Body of pancreas (tissue), 4 donors: ENCODE measurements around the gene XRCC6. TPM values are rescaled to one million over a fixed set of nuclear protein-coding genes. Genes with fewer than 3 reads are reported as not detected.
"Not testable (repeated sequence)": the region's sequence is repeated elsewhere in the genome, so short reads cannot be mapped to it uniquely, and the experiment has no call there.

Experiments
- ATAC-seq: fragments of 150-250 bp; one replicate; pipeline ENCODE4 v1.9.1; 2016
- DNase-seq, 4 donors: peaks; one replicate each; pipeline ENCODE4 v3.0.0-alpha.2; 2019
- H3K27ac ChIP-seq, 4 donors: fragments of 200-600 bp; sonication (generic); 1 replicate in 3 of 4; 2 replicates in 1 of 4; pipeline versions ENCODE4 v1.5.1 to v1.6.1; 2016 to 2019; ENCODE audit warnings: mild to moderate bottlenecking in 1 of 4, mixed read lengths in 1 of 4, moderate library complexity in 1 of 4
- H3K27me3 ChIP-seq, 2 donors: fragments of 200-600 bp; sonication (generic); one replicate each; pipeline ENCODE4 v1.6.0; 2016; ENCODE audit warnings: mild to moderate bottlenecking in 1 of 2
- H3K36me3 ChIP-seq, 2 donors: fragments of 200-600 bp; sonication (generic); replicated peaks in 1 of 2; 2 replicates each; pipeline ENCODE4 v1.5.1; 2016; ENCODE audit warnings: low read depth in 2 of 2; ENCODE audit not compliant: insufficient read depth in 1 of 2
- H3K4me1 ChIP-seq: fragments of 200-600 bp; sonication (generic); one replicate; pipeline ENCODE4 v1.6.0; 2016
- H3K4me3 ChIP-seq, 2 donors: fragments of 200-600 bp; sonication (generic); 1 replicate in 1 of 2; 2 replicates in 1 of 2; pipeline ENCODE4 v1.5.1; 2016 to 2019
- H3K9me3 ChIP-seq, 3 donors: fragments of 200-600 bp; sonication (generic); 1 replicate in 2 of 3; 2 replicates in 1 of 3; pipeline ENCODE4 v1.5.1; 2016
- CTCF ChIP-seq, 7 experiments: fragments of 450-650 bp in 4 of 7; fragments of 200-600 bp in 3 of 7; sonication (generic) in 3 of 7; IDR thresholded peaks; one replicate each; pipeline ENCODE4 v1.5.1; 2016 to 2019; ENCODE audit warnings: antibody characterized with exemption in 7 of 7
- POLR2A ChIP-seq, 3 donors: fragments of 450-650 bp; IDR thresholded peaks; one replicate each; pipeline ENCODE4 v1.6.1; 2016; ENCODE audit warnings: antibody characterized with exemption in 3 of 3, mild to moderate bottlenecking in 2 of 3
- WGBS, 2 donors: methylation state at CpG; one replicate each; pipeline ENCODE4 v1.1.5; 2017; 5-methylcytosine and 5-hydroxymethylcytosine counted together
- intact Hi-C: fragments of 100-400 bp; cut with DNase I; formaldehyde crosslinking; loops from one replicate; pipeline ENCODE4 v1.15.1; 2023
- total RNA-seq, 2 donors: library from RNA; depleted of rRNA; stranded (reverse); fragments of >200 nt; gene quantifications; one replicate each; pipeline ENCODE4 v1.1.0, GENCODE V29; 2016

XRCC6 gene
- total RNA-seq, 2 donors from 2014 or later: 68.7 to 102 TPM

DNA sequence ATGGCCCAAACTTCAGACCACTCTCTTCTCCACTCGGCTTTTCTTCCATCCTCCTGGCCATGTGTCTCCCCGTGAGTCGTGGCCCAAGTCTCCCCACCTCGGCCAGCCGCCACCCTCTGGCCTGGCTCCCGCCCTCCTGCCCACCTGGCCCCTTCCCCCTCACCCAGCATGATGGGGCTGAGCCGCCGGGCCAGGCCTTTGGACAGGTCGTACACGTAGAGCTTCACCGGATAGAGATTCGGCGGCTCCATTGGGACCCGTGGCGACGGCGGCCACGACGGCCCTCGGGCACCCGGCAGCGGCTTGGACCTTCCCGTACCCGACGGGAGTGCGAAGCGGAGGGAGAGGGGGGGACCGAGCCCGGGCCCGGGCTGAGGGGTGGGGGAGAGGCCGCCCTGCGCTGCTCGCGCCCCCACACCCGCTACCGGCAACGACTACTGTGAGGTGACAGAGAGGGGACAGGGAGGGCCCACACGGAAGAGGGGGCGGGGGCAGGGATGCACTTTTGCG is 451 bp upstream of the XRCC6 start, which contains the start of gene DESI1:
DESI1 (minus strand) TSS at position 455 of the 510 bp plus-strand sequence; CDS start at position 251, 204 bp downstream.
- peak in 2 of 4 donors; percentile 40 to 46 for DNase-seq
- ATAC-seq: peak; percentile 25
- intact Hi-C loops: no loop called here
- WGBS, 2 donors: 0 to 1% methylated on average over 15 to 39 of the region's 40 CpGs
- Histone ChIP-seq H3K9me3 (no peaks in the 10 kb centered on the region), H3K27me3 (no peaks in the 10 kb centered on the region), H3K27ac (peak within 1 kb of the TSS; percentile 95 to 96 (median 95)), H3K36me3 (peaks cover 0 to 6% of the 10 kb centered on the region in 2 donors), H3K4me1 (peaks cover 40% of the 10 kb centered on the region), H3K4me3 (peak within 1 kb of the TSS; percentile 43 to 79)
- TF ChIP-seq CTCF (IDR thresholded peaks at IDR 0.05): peak in 1 of 7 experiments; percentile 5
- peak; percentile 78 to 92 (median 85) for TF ChIP-seq POLR2A (IDR thresholded peaks at IDR 0.05)

- no peak for ATAC-seq
- no peaks in the 10 kb centered on the region for H3K27me3 ChIP-seq
- 2 to 4% methylated on average over 8 of the region's 8 CpGs for WGBS, 2 donors
- peaks cover 40% of the 10 kb centered on the region for H3K4me1 ChIP-seq
- intact Hi-C loops: no loop called here
- H3K27ac ChIP-seq: peak overlapping the region; percentile 95 to 96 (median 95)
- DNase-seq: no peak
- H3K36me3 ChIP-seq: peaks cover 0 to 8% of the 10 kb centered on the region in 2 donors
- H3K4me3 ChIP-seq: peak overlapping the region; percentile 35 to 79
- no peak for TF ChIP-seq POLR2A (IDR thresholded peaks at IDR 0.05)
- TF ChIP-seq CTCF (IDR thresholded peaks at IDR 0.05): no peak
- no peaks in the 10 kb centered on the region for H3K9me3 ChIP-seq
These were observed 750 bp downstream of the XRCC6 start for GRCh38 chr22:41621911-41622179.

DNA sequence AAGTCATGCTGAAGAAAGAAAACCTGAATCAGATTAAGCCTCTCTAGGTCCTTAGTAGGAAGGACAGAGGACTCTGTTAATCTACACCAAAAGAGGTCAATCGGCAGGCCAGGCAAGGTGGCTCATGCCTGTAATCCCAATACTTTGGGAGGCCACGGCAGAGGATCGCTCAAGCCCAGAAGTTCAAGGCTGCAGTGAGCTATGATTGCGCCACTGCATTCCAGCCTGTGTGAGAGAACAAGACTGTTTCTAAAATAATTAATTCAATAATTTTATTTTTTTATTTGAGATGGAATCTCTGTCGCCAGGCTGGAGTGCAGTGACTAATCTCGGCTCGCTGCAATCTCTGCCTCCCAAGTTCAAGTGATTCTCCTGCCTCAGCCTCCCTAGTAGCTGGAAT is 4.5 kb downstream of the XRCC6 start:
- DNase-seq: no peak
- H3K27ac ChIP-seq: no peak overlapping the region
- no peaks in the 10 kb centered on the region for H3K27me3 ChIP-seq
- peaks cover 8 to 25% of the 10 kb centered on the region in 2 donors for H3K36me3 ChIP-seq
- no peak overlapping the region for H3K4me3 ChIP-seq
- no peak for ATAC-seq
- intact Hi-C loops: no loop called here
- H3K4me1 ChIP-seq: peaks cover 15% of the 10 kb centered on the region
- TF ChIP-seq CTCF (IDR thresholded peaks at IDR 0.05) (no peak), POLR2A (IDR thresholded peaks at IDR 0.05) (no peak)
- no peaks in the 10 kb centered on the region for H3K9me3 ChIP-seq
- 93% methylated on average over 7 of the region's 7 CpGs for WGBS, 2 donors

DNA sequence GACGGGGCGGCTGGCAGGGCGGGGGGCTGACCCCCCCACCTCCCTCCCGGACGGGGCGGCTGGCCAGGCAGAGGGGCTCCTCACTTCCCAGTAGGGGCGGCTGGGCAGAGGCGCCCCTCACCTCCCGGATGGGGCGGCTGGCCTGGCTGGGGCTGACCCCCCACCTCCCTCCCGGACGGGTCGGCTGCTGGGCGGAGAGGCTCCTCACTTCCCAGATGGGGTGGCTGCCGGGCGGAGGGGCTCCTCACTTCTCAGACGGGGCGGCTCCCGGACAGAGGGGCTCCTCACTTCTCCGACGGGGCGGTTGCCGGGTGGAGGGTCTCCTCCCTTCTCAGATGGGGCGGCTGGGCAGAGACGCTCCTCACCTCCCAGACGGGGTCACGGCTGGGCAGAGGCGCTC is 10.0 kb downstream of the XRCC6 start:
- ATAC-seq, H3K9me3 ChIP-seq, H3K27me3 ChIP-seq, intact Hi-C loops, H3K27ac ChIP-seq, H3K4me1 ChIP-seq, H3K4me3 ChIP-seq, DNase-seq: not testable (repeated sequence)
- 98% methylated on average over 9 of the region's 28 CpGs; no CpG with 5 or more reads in 1 of the 2 donors for WGBS, 2 donors
- H3K36me3 ChIP-seq: peaks cover 11 to 31% of the 10 kb centered on the region in 2 donors

DNA sequence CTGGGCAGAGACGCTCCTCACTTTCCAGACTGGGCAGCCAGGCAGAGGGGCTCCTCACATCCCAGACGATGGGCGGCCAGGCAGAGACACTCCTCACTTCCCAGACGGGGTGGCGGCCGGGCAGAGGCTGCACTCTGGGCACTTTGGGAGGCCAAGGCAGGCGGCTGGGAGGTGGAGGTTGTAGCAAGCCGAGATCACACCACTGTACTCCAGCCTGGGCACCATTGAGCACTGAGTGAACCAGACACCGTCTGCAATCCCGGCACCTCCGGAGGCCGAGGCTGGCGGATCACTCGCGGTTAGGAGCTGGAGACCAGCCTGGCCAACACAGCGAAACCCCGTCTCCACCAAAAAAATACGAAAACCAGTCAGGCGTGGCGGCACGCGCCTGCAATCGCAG is 10.5 kb downstream of the XRCC6 start:
- H3K27me3 ChIP-seq, ATAC-seq, H3K4me3 ChIP-seq, H3K4me1 ChIP-seq, H3K27ac ChIP-seq, H3K9me3 ChIP-seq, DNase-seq, intact Hi-C loops: not testable (repeated sequence)
- WGBS, 2 donors: 93 to 97% methylated on average over 3 to 9 of the region's 23 CpGs
- H3K36me3 ChIP-seq: peaks cover 16 to 36% of the 10 kb centered on the region in 2 donors

- WGBS, 2 donors: 94 to 98% methylated on average over 8 of the region's 8 CpGs
- peaks cover 19 to 43% of the 10 kb centered on the region in 2 donors for H3K36me3 ChIP-seq
- H3K9me3 ChIP-seq, ATAC-seq, H3K4me1 ChIP-seq, H3K4me3 ChIP-seq, intact Hi-C loops, DNase-seq, H3K27ac ChIP-seq, H3K27me3 ChIP-seq: not testable (repeated sequence)
These were observed 13.5 kb downstream of the XRCC6 start for GRCh38 chr22:41634610-41635009.
